Left ventricle myocardium inferior (tissue), 1 donor: ENCODE data around the gene VASN. TPM values are rescaled to one million over a fixed set of nuclear protein-coding genes. Genes with fewer than 3 reads are reported as not detected.

Experiments
- DNase-seq: peaks from one replicate; pipeline ENCODE4 v3.0.0-alpha.2; 2020
- H3K27ac ChIP-seq: fragments of 200-600 bp; replicated peaks from 2 replicates; pipeline ENCODE4 v1.8.0; 2021
- H3K27me3 ChIP-seq: fragments of 200-600 bp; 2 replicates; pipeline ENCODE4 v1.8.0; 2021; ENCODE audit warnings: low read depth
- H3K36me3 ChIP-seq: fragments of 200-600 bp; 2 replicates; pipeline ENCODE4 v1.8.0; 2021
- H3K4me1 ChIP-seq: fragments of 200-600 bp; 2 replicates; pipeline ENCODE4 v1.8.0; 2021
- H3K4me3 ChIP-seq: fragments of 200-600 bp; 2 replicates; pipeline ENCODE4 v1.8.0; 2021; ENCODE audit warnings: mild to moderate bottlenecking, moderate library complexity
- H3K9me3 ChIP-seq: fragments of 200-600 bp; replicated peaks from 2 replicates; pipeline ENCODE4 v1.8.0; 2021
- intact Hi-C: fragments of 100-400 bp; cut with micrococcal nuclease; formaldehyde crosslinking; loops from one replicate; pipeline ENCODE4 v1.11.0; 2022
- total RNA-seq: library from RNA; stranded (reverse); fragmentation: NEBNext Ultra II Directional; extraction: Animal tissue kit (Norgen Biotek cat#: 25700); gene quantifications from one replicate; pipeline ENCODE4 v1.2.1, GENCODE V29; 2021
- TF ChIP-seq, protein P1 (sequence below): fragments of 200-600 bp; IDR thresholded peaks from 2 replicates; pipeline ENCODE4 v1.8.0; 2021; ENCODE audit warnings: antibody characterized with exemption, mild to moderate bottlenecking, borderline replicate concordance
- donor health status: DM: no; HTN: yes; CAD: no; lungs with severe emphysema.

Gene VASN
- total RNA-seq, 1 donor from 2014 or later: 5.5 TPM

DNA sequence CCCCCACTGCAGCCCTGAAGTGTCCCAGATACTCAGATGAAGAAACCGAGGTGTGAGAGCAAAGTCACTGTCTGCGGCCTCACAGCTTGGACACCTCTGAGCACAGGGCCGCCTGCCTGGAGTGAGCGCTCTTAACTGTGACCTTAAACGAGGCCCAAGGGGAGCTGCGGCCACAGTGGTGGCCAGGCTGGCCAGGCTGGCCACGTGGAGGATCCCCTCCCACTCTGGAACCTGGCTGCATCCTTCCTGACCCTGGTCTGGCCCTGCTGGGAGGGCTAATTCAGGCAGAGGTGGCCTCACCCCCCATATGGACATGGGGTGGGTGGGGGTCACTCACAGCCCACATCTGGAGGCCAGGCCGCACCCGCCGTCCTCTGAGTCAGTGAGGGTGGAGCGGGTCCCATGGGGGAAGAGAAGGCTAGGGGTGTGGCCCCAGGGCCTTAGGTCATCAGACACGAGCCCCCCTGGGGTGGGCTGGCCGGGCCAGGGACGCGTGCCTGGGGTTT, 6.6 kb downstream of the VASN start:
- Histone ChIP-seq H3K9me3 (no peaks in the 10 kb centered on the region), H3K4me1 (peaks cover 84% of the 10 kb centered on the region), H3K27ac (peak overlapping the region; percentile 82), H3K36me3 (peaks cover 27% of the 10 kb centered on the region), H3K4me3 (no peak overlapping the region), H3K27me3 (no peaks in the 10 kb centered on the region)
- DNase-seq: peak; percentile 54
- intact Hi-C loops: no loop called here
- TF ChIP-seq, protein P1, sequence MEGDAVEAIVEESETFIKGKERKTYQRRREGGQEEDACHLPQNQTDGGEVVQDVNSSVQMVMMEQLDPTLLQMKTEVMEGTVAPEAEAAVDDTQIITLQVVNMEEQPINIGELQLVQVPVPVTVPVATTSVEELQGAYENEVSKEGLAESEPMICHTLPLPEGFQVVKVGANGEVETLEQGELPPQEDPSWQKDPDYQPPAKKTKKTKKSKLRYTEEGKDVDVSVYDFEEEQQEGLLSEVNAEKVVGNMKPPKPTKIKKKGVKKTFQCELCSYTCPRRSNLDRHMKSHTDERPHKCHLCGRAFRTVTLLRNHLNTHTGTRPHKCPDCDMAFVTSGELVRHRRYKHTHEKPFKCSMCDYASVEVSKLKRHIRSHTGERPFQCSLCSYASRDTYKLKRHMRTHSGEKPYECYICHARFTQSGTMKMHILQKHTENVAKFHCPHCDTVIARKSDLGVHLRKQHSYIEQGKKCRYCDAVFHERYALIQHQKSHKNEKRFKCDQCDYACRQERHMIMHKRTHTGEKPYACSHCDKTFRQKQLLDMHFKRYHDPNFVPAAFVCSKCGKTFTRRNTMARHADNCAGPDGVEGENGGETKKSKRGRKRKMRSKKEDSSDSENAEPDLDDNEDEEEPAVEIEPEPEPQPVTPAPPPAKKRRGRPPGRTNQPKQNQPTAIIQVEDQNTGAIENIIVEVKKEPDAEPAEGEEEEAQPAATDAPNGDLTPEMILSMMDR: no peak

DNA sequence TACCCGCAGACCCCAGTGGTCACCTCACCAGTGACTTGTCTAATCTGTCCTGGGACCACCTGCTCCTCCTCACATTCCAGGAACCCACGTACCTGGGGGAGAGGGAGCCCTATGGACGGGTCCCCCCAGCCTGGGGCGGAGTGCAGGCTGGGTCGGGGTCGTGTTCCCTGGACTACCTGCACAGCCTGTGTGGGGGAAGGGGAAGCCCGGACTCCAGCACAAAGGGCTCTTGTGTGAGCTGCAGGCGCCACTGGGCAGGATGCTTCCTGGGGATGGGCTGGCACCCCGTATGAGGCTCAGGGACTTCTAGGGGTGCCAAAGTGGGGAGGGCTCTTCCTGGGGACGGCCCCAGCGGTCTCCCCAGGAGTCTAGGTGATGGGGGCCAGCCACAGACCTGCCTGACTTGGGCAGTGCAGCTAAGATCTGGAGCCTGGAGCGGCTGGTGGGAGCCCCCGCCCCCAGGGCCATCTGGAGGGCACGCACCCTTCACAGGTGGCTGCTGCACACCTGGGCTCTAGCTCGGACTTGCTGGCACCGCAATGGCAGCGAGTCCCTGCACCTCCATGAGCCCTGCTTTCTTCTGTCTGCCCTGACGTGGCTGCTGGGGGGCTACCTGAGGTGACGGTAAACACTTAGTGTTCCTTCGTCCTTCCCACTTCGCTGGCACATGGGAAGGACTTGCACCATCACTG, 7.5 kb downstream of the VASN start:
- Histone ChIP-seq H3K36me3 (peaks cover 27% of the 10 kb centered on the region), H3K4me1 (peaks cover 83% of the 10 kb centered on the region), H3K27me3 (no peaks in the 10 kb centered on the region), H3K27ac (peak overlapping the region; percentile 82), H3K9me3 (no peaks in the 10 kb centered on the region), H3K4me3 (no peak overlapping the region)
- TF ChIP-seq, protein P1: no peak
- no peak for DNase-seq
- intact Hi-C loops: no loop called here

DNA sequence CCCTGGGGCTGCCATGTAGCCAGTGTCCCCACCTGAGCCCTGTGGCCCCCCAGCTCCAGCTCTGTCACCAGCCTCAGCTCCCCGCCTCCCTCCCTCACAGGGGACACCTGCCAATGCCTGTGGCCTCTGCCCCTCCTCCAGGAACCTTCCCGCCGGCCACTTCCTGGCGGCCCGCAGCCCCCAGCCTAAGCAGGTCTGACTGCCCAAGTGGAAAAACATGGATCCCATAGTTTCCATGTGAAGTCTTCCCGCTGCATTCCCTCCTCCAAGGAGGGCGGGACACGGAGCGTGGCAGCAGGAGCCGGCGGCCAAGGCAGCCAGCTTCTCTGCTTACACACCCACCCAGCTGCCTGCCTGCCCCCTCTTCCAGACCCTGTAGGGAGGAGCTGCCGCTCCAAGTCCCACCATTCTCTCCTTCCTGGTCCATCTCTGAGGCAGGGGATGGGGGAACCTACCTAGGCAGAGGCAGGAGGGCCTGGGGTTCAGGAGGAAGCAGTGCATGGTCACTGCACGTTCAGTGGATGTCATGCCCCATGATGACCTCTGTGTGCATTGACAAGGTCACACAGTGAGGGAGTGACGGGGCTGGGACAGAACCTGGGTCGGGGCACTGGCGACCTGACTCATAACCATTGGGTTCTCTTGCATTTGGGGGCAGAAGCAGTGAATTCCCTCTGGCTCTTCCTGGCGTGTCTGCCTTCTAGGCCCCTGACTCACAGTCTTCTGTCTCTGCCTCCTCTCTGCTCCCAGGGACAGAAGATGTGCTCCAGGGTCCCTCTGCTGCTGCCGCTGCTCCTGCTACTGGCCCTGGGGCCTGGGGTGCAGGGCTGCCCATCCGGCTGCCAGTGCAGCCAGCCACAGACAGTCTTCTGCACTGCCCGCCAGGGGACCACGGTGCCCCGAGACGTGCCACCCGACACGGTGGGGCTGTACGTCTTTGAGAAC, 8.7 kb downstream of the VASN start:
- Histone ChIP-seq H3K27me3 (no peaks in the 10 kb centered on the region), H3K4me1 (peaks cover 83% of the 10 kb centered on the region), H3K4me3 (no peak overlapping the region), H3K27ac (peak overlapping the region; percentile 27), H3K36me3 (peaks cover 27% of the 10 kb centered on the region), H3K9me3 (no peaks in the 10 kb centered on the region)
- DNase-seq: no peak
- intact Hi-C loops: no loop called here
- TF ChIP-seq, protein P1: no peak

DNA sequence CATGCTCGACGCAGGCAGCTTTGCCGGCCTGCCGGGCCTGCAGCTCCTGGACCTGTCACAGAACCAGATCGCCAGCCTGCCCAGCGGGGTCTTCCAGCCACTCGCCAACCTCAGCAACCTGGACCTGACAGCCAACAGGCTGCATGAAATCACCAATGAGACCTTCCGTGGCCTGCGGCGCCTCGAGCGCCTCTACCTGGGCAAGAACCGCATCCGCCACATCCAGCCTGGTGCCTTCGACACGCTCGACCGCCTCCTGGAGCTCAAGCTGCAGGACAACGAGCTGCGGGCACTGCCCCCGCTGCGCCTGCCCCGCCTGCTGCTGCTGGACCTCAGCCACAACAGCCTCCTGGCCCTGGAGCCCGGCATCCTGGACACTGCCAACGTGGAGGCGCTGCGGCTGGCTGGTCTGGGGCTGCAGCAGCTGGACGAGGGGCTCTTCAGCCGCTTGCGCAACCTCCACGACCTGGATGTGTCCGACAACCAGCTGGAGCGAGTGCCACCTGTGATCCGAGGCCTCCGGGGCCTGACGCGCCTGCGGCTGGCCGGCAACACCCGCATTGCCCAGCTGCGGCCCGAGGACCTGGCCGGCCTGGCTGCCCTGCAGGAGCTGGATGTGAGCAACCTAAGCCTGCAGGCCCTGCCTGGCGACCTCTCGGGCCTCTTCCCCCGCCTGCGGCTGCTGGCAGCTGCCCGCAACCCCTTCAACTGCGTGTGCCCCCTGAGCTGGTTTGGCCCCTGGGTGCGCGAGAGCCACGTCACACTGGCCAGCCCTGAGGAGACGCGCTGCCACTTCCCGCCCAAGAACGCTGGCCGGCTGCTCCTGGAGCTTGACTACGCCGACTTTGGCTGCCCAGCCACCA, 9.7 kb downstream of the VASN start:
- no peak overlapping the region for H3K27ac ChIP-seq
- H3K9me3 ChIP-seq: no peaks in the 10 kb centered on the region
- TF ChIP-seq, protein P1: no peak
- no peak overlapping the region for H3K4me3 ChIP-seq
- H3K4me1 ChIP-seq: peaks cover 83% of the 10 kb centered on the region
- H3K36me3 ChIP-seq: peaks cover 27% of the 10 kb centered on the region
- DNase-seq: no peak
- H3K27me3 ChIP-seq: no peaks in the 10 kb centered on the region
- intact Hi-C loops: no loop called here
